Testis (tissue), 3 donors: ENCODE results near the gene ICAM3. TPM values are rescaled to one million over a fixed set of nuclear protein-coding genes. Genes with fewer than 3 reads are reported as not detected.

Experiments used
- DNase-seq: peaks from one replicate; pipeline ENCODE4 v3.0.0-alpha.2; 2019
- H3K27ac ChIP-seq, 2 donors: fragments of 200-600 bp; sonication (generic); one replicate each; pipeline ENCODE4 v1.5.1; 2019
- H3K27me3 ChIP-seq: fragments of 200-600 bp; sonication (generic); one replicate; pipeline ENCODE4 v1.5.1; 2019
- H3K36me3 ChIP-seq: fragments of 200-600 bp; sonication (generic); one replicate; pipeline ENCODE4 v1.5.1; 2017; ENCODE audit warnings: low read depth; ENCODE audit errors: missing control alignments
- H3K4me1 ChIP-seq: fragments of 200-600 bp; sonication (generic); one replicate; pipeline ENCODE4 v1.5.1; 2019
- H3K4me3 ChIP-seq, 2 donors: fragments of 200-600 bp; sonication (generic); one replicate each; pipeline ENCODE4 v1.5.1; 2017 to 2019
- H3K9me3 ChIP-seq: fragments of 200-600 bp; sonication (generic); one replicate; pipeline ENCODE4 v1.5.1; 2017
- POLR2A ChIP-seq: fragments of 450-650 bp; IDR thresholded peaks from one replicate; pipeline ENCODE4 v1.6.1; 2017; ENCODE audit warnings: antibody characterized with exemption, mild to moderate bottlenecking, moderate library complexity
- WGBS, 2 donors: methylation state at CpG; one replicate each; pipeline ENCODE4 v1.1.5; 2018; 5-methylcytosine and 5-hydroxymethylcytosine counted together
- intact Hi-C: fragments of 100-400 bp; cut with DNase I; formaldehyde crosslinking; loops from one replicate; pipeline ENCODE4 v1.15.1; 2023; ENCODE audit warnings: low total_unique reads
- polyA plus RNA-seq: library from polyadenylated mRNA; stranded (reverse); fragments of 350-450 nt; fragmentation: Illumina TruSeq; extraction: RNeasy Lipid Tissue Mini Kit (QIAGEN cat#74804); gene quantifications from one replicate; pipeline ENCODE4 v1.2.3, GENCODE V29; 2014; ENCODE audit warnings: low read depth, low replicate concordance; ENCODE audit not compliant: insufficient read depth
- total RNA-seq, 2 donors: library from RNA; depleted of rRNA; stranded (reverse); fragments of >200 nt; gene quantifications; one replicate each; pipeline ENCODE4 v1.2.3, GENCODE V29; 2016
- TF ChIP-seq, protein P1 (sequence below), 3 experiments: fragments of 450-650 bp in 2 of 3; fragments of 200-600 bp in 1 of 3; sonication (generic) in 1 of 3; IDR thresholded peaks; one replicate each; pipeline ENCODE4 v1.5.1; 2016 to 2019; ENCODE audit warnings: antibody characterized with exemption in 3 of 3, mild to moderate bottlenecking in 2 of 3, moderate library complexity in 1 of 3

Gene ICAM3
- total and polyA plus RNA-seq, 3 donors from 2014 or later = 2.4 to 6.3 (median 2.8) TPM

GRCh38 chr19:10362259-10362658 lies 22.8 kb upstream of the ICAM3 start:
- WGBS, 2 donors = 90 to 96% methylated on average over 17 to 18 of the region's 18 CpGs
- intact Hi-C loops = no loop called here
- no peaks in the 10 kb centered on the region for H3K36me3 ChIP-seq
- TF ChIP-seq, protein P1, sequence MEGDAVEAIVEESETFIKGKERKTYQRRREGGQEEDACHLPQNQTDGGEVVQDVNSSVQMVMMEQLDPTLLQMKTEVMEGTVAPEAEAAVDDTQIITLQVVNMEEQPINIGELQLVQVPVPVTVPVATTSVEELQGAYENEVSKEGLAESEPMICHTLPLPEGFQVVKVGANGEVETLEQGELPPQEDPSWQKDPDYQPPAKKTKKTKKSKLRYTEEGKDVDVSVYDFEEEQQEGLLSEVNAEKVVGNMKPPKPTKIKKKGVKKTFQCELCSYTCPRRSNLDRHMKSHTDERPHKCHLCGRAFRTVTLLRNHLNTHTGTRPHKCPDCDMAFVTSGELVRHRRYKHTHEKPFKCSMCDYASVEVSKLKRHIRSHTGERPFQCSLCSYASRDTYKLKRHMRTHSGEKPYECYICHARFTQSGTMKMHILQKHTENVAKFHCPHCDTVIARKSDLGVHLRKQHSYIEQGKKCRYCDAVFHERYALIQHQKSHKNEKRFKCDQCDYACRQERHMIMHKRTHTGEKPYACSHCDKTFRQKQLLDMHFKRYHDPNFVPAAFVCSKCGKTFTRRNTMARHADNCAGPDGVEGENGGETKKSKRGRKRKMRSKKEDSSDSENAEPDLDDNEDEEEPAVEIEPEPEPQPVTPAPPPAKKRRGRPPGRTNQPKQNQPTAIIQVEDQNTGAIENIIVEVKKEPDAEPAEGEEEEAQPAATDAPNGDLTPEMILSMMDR (IDR thresholded peaks at IDR 0.05) = no peak
- TF ChIP-seq POLR2A = no peak
- no peaks in the 10 kb centered on the region for H3K9me3 ChIP-seq
- no peaks in the 10 kb centered on the region for H3K4me1 ChIP-seq
- H3K4me3 ChIP-seq = no peak overlapping the region
- no peaks in the 10 kb centered on the region for H3K27me3 ChIP-seq
- DNase-seq = no peak
- no peak overlapping the region for H3K27ac ChIP-seq

GRCh38 chr19:10361569-10362011 lies 22.2 kb upstream of the ICAM3 start:
- no peaks in the 10 kb centered on the region for H3K4me1 ChIP-seq
- 82 to 87% methylated on average over 14 to 16 of the region's 16 CpGs for WGBS, 2 donors
- intact Hi-C loops = no loop called here
- no peaks in the 10 kb centered on the region for H3K9me3 ChIP-seq
- no peaks in the 10 kb centered on the region for H3K27me3 ChIP-seq
- DNase-seq = no peak
- no peak overlapping the region for H3K27ac ChIP-seq
- no peaks in the 10 kb centered on the region for H3K36me3 ChIP-seq
- H3K4me3 ChIP-seq = no peak overlapping the region
- no peak for TF ChIP-seq POLR2A
- TF ChIP-seq, protein P1 (IDR thresholded peaks at IDR 0.05) = no peak

DNA sequence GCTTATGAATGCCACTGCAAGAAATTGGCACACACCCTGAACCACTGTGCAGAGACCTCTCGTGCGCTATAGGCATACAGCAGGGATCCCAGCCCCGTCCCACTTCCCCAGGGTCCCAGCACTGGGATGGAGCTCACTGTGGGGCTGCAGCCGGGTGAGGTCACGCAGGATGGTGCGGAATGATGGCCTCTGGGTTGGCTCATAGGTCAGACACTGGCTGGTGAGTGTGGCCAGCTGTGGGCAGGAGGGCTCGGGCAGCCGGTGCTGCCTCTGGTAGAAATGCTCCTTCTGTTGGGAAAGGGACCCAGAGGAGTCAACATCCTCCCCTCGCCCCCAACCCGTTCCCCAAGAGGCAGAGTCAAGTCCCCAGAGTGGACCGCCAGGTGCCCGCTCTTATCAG lies 17.0 kb upstream of the ICAM3 start:
- Histone ChIP-seq H3K27me3 (no peaks in the 10 kb centered on the region), H3K4me3 (no peak overlapping the region), H3K36me3 (no peaks in the 10 kb centered on the region), H3K27ac (no peak overlapping the region), H3K9me3 (no peaks in the 10 kb centered on the region), H3K4me1 (peaks cover 4% of the 10 kb centered on the region)
- intact Hi-C loops = no loop called here
- DNase-seq = no peak
- TF ChIP-seq POLR2A = no peak
- TF ChIP-seq, protein P1 (IDR thresholded peaks at IDR 0.05) = no peak
- WGBS, 2 donors = 88 to 97% methylated on average over 9 to 12 of the region's 12 CpGs

DNA sequence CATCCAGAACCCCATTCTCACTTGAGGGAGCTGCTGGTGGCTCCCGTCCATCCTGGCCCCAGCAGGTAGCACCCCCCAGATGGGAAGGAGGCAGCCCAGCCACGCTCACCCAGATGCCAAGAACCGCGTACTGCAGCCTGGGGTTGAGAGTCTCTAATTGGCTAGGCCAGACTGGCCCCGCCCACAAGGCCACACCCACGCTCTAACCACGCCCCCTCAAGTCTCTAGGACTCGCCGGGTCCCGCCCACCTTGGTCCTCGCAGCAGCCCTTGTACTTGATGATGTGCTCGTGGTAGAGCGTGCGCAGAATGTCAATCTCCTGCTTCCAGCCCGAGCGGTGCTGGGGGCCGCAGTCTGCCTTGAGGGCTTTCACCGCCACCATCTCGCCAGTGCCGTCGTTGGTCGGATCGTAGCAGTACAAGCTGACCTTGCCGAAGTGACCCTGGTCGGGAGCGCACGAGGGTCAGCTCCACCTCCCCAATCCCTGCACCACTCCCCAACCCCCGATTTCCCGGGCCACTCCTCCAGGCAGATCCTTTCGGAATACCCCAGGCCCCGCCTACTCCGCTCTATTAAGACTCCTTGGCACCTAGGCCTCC lies 14.5 kb upstream of the ICAM3 start:
- Histone ChIP-seq H3K4me1 (peaks cover 4% of the 10 kb centered on the region), H3K9me3 (no peaks in the 10 kb centered on the region), H3K36me3 (no peaks in the 10 kb centered on the region), H3K4me3 (peak overlapping the region in 1 of 2 donors; percentile 27), H3K27me3 (no peaks in the 10 kb centered on the region), H3K27ac (no peak overlapping the region)
- whole genome bisulfite sequencing, 2 donors = 59 to 67% methylated on average over 11 to 32 of the region's 32 CpGs
- TF ChIP-seq, protein P1 (IDR thresholded peaks at IDR 0.05) = no peak
- no peak for TF ChIP-seq POLR2A
- DNase-seq = peak; percentile 86
- intact Hi-C loops = no loop called here
